CD4-positive, alpha-beta T cell (primary cell): ENCODE data around the gene NFKB1. TPM values are rescaled to one million over a fixed set of nuclear protein-coding genes. Genes with fewer than 3 reads are reported as not detected.

ENCODE experiments used
- ATAC-seq: fragments of 200-7000 bp; cut with Tn5 transposase; one replicate; pipeline ENCODE4 v1.10.0; 2022; ENCODE audit warnings: mild to moderate bottlenecking; ENCODE audit not compliant: poor library complexity
- CTCF ChIA-PET: fragments of 350-600 bp; sonication (Branson Sonifier 250); formaldehyde crosslinking; loops from one replicate; lab custom pipeline; 2021; ENCODE audit warnings: antibody characterized with exemption, inconsistent platforms; lab: Charles Lee
- POLR2A ChIA-PET: fragments of 350-600 bp; sonication (Branson Sonifier 250); formaldehyde crosslinking; loops from one replicate; lab custom pipeline; 2021; ENCODE audit warnings: antibody characterized with exemption, inconsistent platforms; lab: Charles Lee
- DNase-seq, 14 experiments: peaks; one replicate each; pipeline ENCODE4 v3.0.0-alpha.2; 2013 to 2020; ENCODE audit warnings: mixed read lengths in 2 of 14
- H3K27ac ChIP-seq, 2 donors: one replicate each; pipeline versions ENCODE4 v1.5.1 to v1.7.0; 2013; ENCODE audit warnings: low read length in 2 of 2, low read depth in 1 of 2, mild to moderate bottlenecking in 1 of 2
- H3K27me3 ChIP-seq, 2 experiments: 1 replicate in 1 of 2; 2 replicates in 1 of 2; pipeline versions ENCODE4 v1.6.1 to v1.7.0; 2013; ENCODE audit warnings: low read length in 2 of 2, control low read depth in 1 of 2, mild to moderate bottlenecking in 1 of 2, moderate library complexity in 1 of 2; ENCODE audit not compliant: insufficient read depth in 2 of 2, control insufficient read depth in 1 of 2
- H3K36me3 ChIP-seq: one replicate; pipeline ENCODE4 v1.6.1; 2013; ENCODE audit warnings: low read length, control low read depth; ENCODE audit not compliant: insufficient read depth
- H3K4me1 ChIP-seq: one replicate; pipeline ENCODE4 v1.6.1; 2013; ENCODE audit warnings: low read length, control low read depth; ENCODE audit not compliant: insufficient read depth
- H3K4me3 ChIP-seq: one replicate; pipeline ENCODE4 v1.5.1; 2013; ENCODE audit warnings: mild to moderate bottlenecking, low read length, moderate library complexity
- H3K9me3 ChIP-seq, 2 experiments: 1 replicate in 1 of 2; 2 replicates in 1 of 2; pipeline versions ENCODE4 v1.6.1 to v1.7.0; 2013; ENCODE audit warnings: low read length in 2 of 2, mild to moderate bottlenecking in 2 of 2, control low read depth in 1 of 2, moderate library complexity in 1 of 2; ENCODE audit not compliant: control insufficient read depth in 1 of 2, insufficient read depth in 1 of 2
- H3K27ac Mint-ChIP-seq: one replicate; pipeline ENCODE4 v1.8.0; 2020; ENCODE audit warnings: mixed read lengths
- H3K27me3 Mint-ChIP-seq: one replicate; pipeline ENCODE4 v1.8.0; 2021; ENCODE audit warnings: mixed read lengths
- H3K36me3 Mint-ChIP-seq: one replicate; pipeline ENCODE4 v1.8.0; 2021; ENCODE audit warnings: low read depth, mixed read lengths
- H3K4me1 Mint-ChIP-seq: one replicate; pipeline ENCODE4 v1.8.0; 2021; ENCODE audit warnings: low read depth, mixed read lengths
- H3K4me3 Mint-ChIP-seq: one replicate; pipeline ENCODE4 v1.8.0; 2020; ENCODE audit warnings: mild to moderate bottlenecking, mixed read lengths
- H3K9me3 Mint-ChIP-seq: one replicate; pipeline ENCODE4 v1.8.0; 2020; ENCODE audit warnings: mixed read lengths
- CTCF ChIP-seq: fragments of 200-600 bp; IDR thresholded peaks from one replicate; pipeline ENCODE4 v1.8.0; 2022; ENCODE audit warnings: antibody characterized with exemption, mild to moderate bottlenecking
- intact Hi-C, 2 experiments: fragments of 100-400 bp; cut with DNase I in 1 of 2; cut with micrococcal nuclease in 1 of 2; formaldehyde crosslinking; loops; one replicate each; pipeline versions ENCODE4 v1.15.1 to v1.9.0; 2023 to 2025; cut with DNase I, micrococcal nuclease
- total RNA-seq, 174 experiments: library from RNA in 2 of 174; stranded (reverse) in 2 of 174; gene quantifications; one replicate each; pipeline ENCODE4 v1.2.3 and lab custom pipeline; 2021 to 2026

Gene NFKB1
- total RNA-seq, 2 experiments from 2014 or later: 134 TPM

GRCh38 chr4:102517753-102518152, 16.6 kb downstream of the NFKB1 start:
- Histone ChIP-seq H3K27ac (no peak overlapping the region), H3K27me3 (no peaks in the 10 kb centered on the region), H3K4me1 (peaks cover 12% of the 10 kb centered on the region), H3K4me3 (no peak overlapping the region), H3K36me3 (peaks cover 7% of the 10 kb centered on the region), H3K9me3 (peaks cover 4 to 11% of the 10 kb centered on the region in 2 experiments)
- intact Hi-C loops: loop anchor here in 1 of 2 experiments (1.0 to 2.0 kb wide), 2 partner anchors 14 to 17 kb away; no protein-coding TSS in a partner anchor
- Mint-ChIP-seq H3K4me3 (peak overlapping the region; percentile 18), H3K4me1 (peaks cover 74% of the 10 kb centered on the region), H3K27ac (peak overlapping the region; percentile 80), H3K9me3 (peaks cover 9% of the 10 kb centered on the region), H3K27me3 (no peaks in the 10 kb centered on the region), H3K36me3 (peaks cover 45% of the 10 kb centered on the region)
- ChIA-PET POLR2A (no interaction called here), CTCF (interaction anchor here (0.6 kb wide), 1 partner anchor 26 kb away, joined by 3 read pairs; no protein-coding TSS in a partner anchor)
- ATAC-seq: no peak
- DNase-seq: no peak
- TF ChIP-seq CTCF: no peak

GRCh38 chr4:102518703-102519131, 17.6 kb downstream of the NFKB1 start:
- CTCF ChIA-PET: no interaction called here
- Mint-ChIP-seq H3K4me1 (peaks cover 84% of the 10 kb centered on the region), H3K27ac (peak overlapping the region; percentile 80), H3K9me3 (peaks cover 9% of the 10 kb centered on the region), H3K4me3 (peak overlapping the region; percentile 43), H3K27me3 (no peaks in the 10 kb centered on the region), H3K36me3 (peaks cover 36% of the 10 kb centered on the region)
- H3K4me3 ChIP-seq: no peak overlapping the region
- POLR2A ChIA-PET: interaction anchor here (0.7 to 1.4 kb wide), 5 partner anchors 10 to 309 kb away, joined by 3 to 5 read pairs (median 4); partner anchors contain the start of gene UBE2D3
- H3K27ac ChIP-seq: peak overlapping the region in 1 of 2 donors; percentile 35
- peak; percentile 83 for ATAC-seq
- no peaks in the 10 kb centered on the region for H3K27me3 ChIP-seq
- H3K36me3 ChIP-seq: peaks cover 7% of the 10 kb centered on the region
- peak in 6 of 14 experiments; percentile 2 to 80 (median 39) for DNase-seq
- intact Hi-C loops: loop anchor here in 1 of 2 experiments (1.0 to 2.0 kb wide), 2 partner anchors 15 to 16 kb away; no protein-coding TSS in a partner anchor
- H3K4me1 ChIP-seq: peaks cover 18% of the 10 kb centered on the region
- H3K9me3 ChIP-seq: peaks cover 4 to 11% of the 10 kb centered on the region in 2 experiments
- TF ChIP-seq CTCF: no peak

GRCh38 chr4:102519925-102520324, 18.8 kb downstream of the NFKB1 start:
- Mint-ChIP-seq H3K27me3 (no peaks in the 10 kb centered on the region), H3K36me3 (peaks cover 29% of the 10 kb centered on the region), H3K9me3 (peaks cover 6% of the 10 kb centered on the region), H3K4me1 (peaks cover 89% of the 10 kb centered on the region), H3K27ac (peak overlapping the region; percentile 70), H3K4me3 (no peak overlapping the region)
- no peaks in the 10 kb centered on the region for H3K27me3 ChIP-seq
- TF ChIP-seq CTCF: no peak
- ChIA-PET POLR2A (interaction anchor here (0.8 to 1.4 kb wide), 5 partner anchors 8 to 77 kb away, joined by 3 to 6 read pairs (median 3); partner anchors contain the start of gene NFKB1), CTCF (interaction anchor here (0.6 to 1.0 kb wide), 2 partner anchors 9 to 582 kb away, joined by 3 to 4 read pairs; no protein-coding TSS in a partner anchor)
- H3K4me1 ChIP-seq: peaks cover 26% of the 10 kb centered on the region
- peaks cover 11% of the 10 kb centered on the region for H3K36me3 ChIP-seq
- DNase-seq: no peak
- H3K4me3 ChIP-seq: no peak overlapping the region
- intact Hi-C loops: loop anchor here in 1 of 2 experiments (2.0 to 5.0 kb wide), 2 partner anchors 15 to 77 kb away; no protein-coding TSS in a partner anchor
- H3K9me3 ChIP-seq: peaks cover 4 to 11% of the 10 kb centered on the region in 2 experiments
- H3K27ac ChIP-seq: no peak overlapping the region
- no peak for ATAC-seq
